GM23338 (cell line): ENCODE measurements around the gene UPK1B. TPM values are rescaled to one million over a fixed set of nuclear protein-coding genes. Genes with fewer than 3 reads are reported as not detected.

ENCODE experiments used
- ATAC-seq: fragments of 200-7000 bp; cut with Tn5 transposase; 3 replicates; pipeline ENCODE4 v1.9.1; 2020
- DNase-seq: peaks from one replicate; pipeline ENCODE4 v3.0.0-alpha.2; 2015; ENCODE audit warnings: low spot score
- H2AFZ ChIP-seq: fragments of 200-600 bp; sonication (generic); 2 replicates; pipeline ENCODE4 v1.8.0; 2016; ENCODE audit warnings: antibody characterized with exemption, mild to moderate bottlenecking, moderate library complexity
- H3F3A ChIP-seq: fragments of 200-600 bp; sonication (generic); replicated peaks from 2 replicates; pipeline ENCODE4 v1.8.0; 2017; ENCODE audit warnings: antibody characterized with exemption, mixed run types, low read depth
- H3K27ac ChIP-seq: fragments of 200-600 bp; sonication (generic); 2 replicates; pipeline ENCODE4 v1.6.1; 2016; ENCODE audit warnings: low read depth
- H3K27me3 ChIP-seq: fragments of 200-600 bp; sonication (generic); 2 replicates; pipeline ENCODE4 v1.8.0; 2016; ENCODE audit warnings: mild to moderate bottlenecking, mixed run types, moderate library complexity; ENCODE audit not compliant: insufficient read depth
- H3K36me3 ChIP-seq: fragments of 200-600 bp; sonication (generic); 2 replicates; pipeline ENCODE4 v1.8.0; 2016; ENCODE audit warnings: mild to moderate bottlenecking; ENCODE audit not compliant: insufficient read depth
- H3K4me1 ChIP-seq: fragments of 200-600 bp; sonication (generic); 2 replicates; pipeline ENCODE4 v1.8.0; 2016; ENCODE audit warnings: mild to moderate bottlenecking, moderate library complexity; ENCODE audit not compliant: insufficient read depth
- H3K4me2 ChIP-seq: fragments of 200-600 bp; sonication (generic); 2 replicates; pipeline ENCODE4 v1.7.1; 2017; ENCODE audit warnings: mixed run types
- H3K4me3 ChIP-seq: fragments of 200-600 bp; sonication (generic); 2 replicates; pipeline ENCODE4 v1.6.1; 2016; ENCODE audit warnings: mixed run types
- H3K79me2 ChIP-seq: fragments of 200-600 bp; sonication (generic); replicated peaks from 2 replicates; pipeline ENCODE4 v1.8.0; 2017; ENCODE audit warnings: mild to moderate bottlenecking; ENCODE audit not compliant: insufficient read depth
- H3K9me2 ChIP-seq: fragments of 200-600 bp; sonication (generic); 2 replicates; pipeline ENCODE4 v1.8.0; 2017; ENCODE audit not compliant: insufficient read depth
- H4K20me1 ChIP-seq: fragments of 200-600 bp; sonication (generic); replicated peaks from 2 replicates; pipeline ENCODE4 v1.8.0; 2017; ENCODE audit warnings: mild to moderate bottlenecking; ENCODE audit not compliant: insufficient read depth
- H3K27ac Mint-ChIP-seq: 2 replicates; pipeline ENCODE4 v1.8.0; 2020; ENCODE audit warnings: inconsistent platforms, mild to moderate bottlenecking, moderate library complexity, mixed read lengths
- H3K27me3 Mint-ChIP-seq: 3 replicates; pipeline ENCODE4 v1.8.0; 2022; ENCODE audit warnings: low read depth, mild to moderate bottlenecking, moderate library complexity, mixed read lengths, inconsistent platforms; ENCODE audit not compliant: insufficient read depth, poor library complexity
- H3K36me3 Mint-ChIP-seq: 3 replicates; pipeline ENCODE4 v1.8.0; 2021; ENCODE audit warnings: low read depth, mild to moderate bottlenecking, inconsistent platforms, moderate library complexity, mixed read lengths
- H3K4me1 Mint-ChIP-seq: 3 replicates; pipeline ENCODE4 v1.8.0; 2020; ENCODE audit warnings: mild to moderate bottlenecking, inconsistent platforms, mixed read lengths
- H3K4me3 Mint-ChIP-seq: 3 replicates; pipeline ENCODE4 v1.8.0; 2021; ENCODE audit warnings: moderate library complexity, mild to moderate bottlenecking, inconsistent platforms, mixed read lengths
- H3K9me3 Mint-ChIP-seq: 3 replicates; pipeline ENCODE4 v1.8.0; 2020; ENCODE audit warnings: moderate library complexity, mild to moderate bottlenecking, inconsistent platforms, mixed read lengths
- EZH2 ChIP-seq: fragments of 200-600 bp; sonication (generic); IDR thresholded peaks from one replicate; pipeline ENCODE4 v1.8.0; 2017; ENCODE audit warnings: antibody characterized with exemption, mild to moderate bottlenecking, low read depth; ENCODE audit not compliant: unreplicated experiment
- STAT1 ChIP-seq: IDR thresholded peaks from one replicate; pipeline ENCODE4 v1.6.1; 2016; ENCODE audit warnings: antibody characterized with exemption; ENCODE audit not compliant: unreplicated experiment
- polyA plus RNA-seq: library from polyadenylated mRNA; unstranded; fragments of >200 nt; fragmentation: Nextera tagmentation; extraction: Ambion mirVana; gene quantifications from 2 replicates; pipeline ENCODE4 v1.2.1, GENCODE V29; 2016
- total RNA-seq: library from RNA; depleted of rRNA; stranded (reverse); fragments of >200 nt; shearing (Covaris generic); gene quantifications from 2 replicates; pipeline ENCODE4 v1.2.3, GENCODE V29; 2014
- TF ChIP-seq, protein P1 (sequence below): fragments of 250-450 bp; sonication (Bioruptor Pico); IDR thresholded peaks from 2 replicates; pipeline ENCODE4 v1.5.0; 2020; ENCODE audit warnings: mild to moderate bottlenecking, moderate library complexity
- TF ChIP-seq, protein P2 (sequence below): IDR thresholded peaks from 2 replicates; pipeline ENCODE4 v1.6.1; 2016; ENCODE audit warnings: antibody characterized with exemption

UPK1B gene
- total and polyA plus RNA-seq, 2 experiments from 2014 or later: 0.39 to 0.66 TPM

DNA sequence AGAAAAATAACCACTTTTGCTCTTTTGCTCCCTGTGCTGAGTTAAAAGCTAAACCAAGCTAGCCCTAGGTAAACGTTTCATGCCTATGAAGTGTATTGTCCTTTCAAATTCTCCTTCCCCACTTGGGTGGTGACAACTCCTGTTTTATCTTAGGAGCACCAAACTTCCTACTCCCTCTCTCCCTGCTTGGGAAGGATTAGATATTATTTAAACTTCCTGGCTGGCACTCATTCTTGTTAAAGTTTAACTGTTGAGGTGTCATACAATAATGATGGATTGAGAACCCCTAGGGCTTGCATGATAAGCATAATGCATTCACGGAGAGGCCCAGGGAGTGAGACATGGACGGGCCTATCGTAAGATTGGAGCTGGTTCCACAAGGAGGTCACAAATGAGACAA, 37.8 kb downstream of the UPK1B start:
- Histone ChIP-seq H3K9me2 (no peaks in the 10 kb centered on the region), H3F3A (no peaks in the 10 kb centered on the region), H3K36me3 (peaks cover 45% of the 10 kb centered on the region), H3K4me1 (peaks cover 9% of the 10 kb centered on the region), H3K79me2 (no peaks in the 10 kb centered on the region), H4K20me1 (peaks cover 18% of the 10 kb centered on the region; the same call in 1 of the 2 replicates), H3K4me2 (no peak overlapping the region), H2AFZ (no peak overlapping the region), H3K27ac (no peak overlapping the region), H3K4me3 (no peak overlapping the region), H3K27me3 (no peaks in the 10 kb centered on the region)
- Mint-ChIP-seq H3K9me3 (no peaks in the 10 kb centered on the region), H3K4me1 (peaks cover 9% of the 10 kb centered on the region; the same call in 2 of the 3 replicates), H3K27me3 (no peaks in the 10 kb centered on the region), H3K27ac (no peak overlapping the region), H3K36me3 (peaks cover 48% of the 10 kb centered on the region), H3K4me3 (no peak overlapping the region)
- TF ChIP-seq, protein P1, sequence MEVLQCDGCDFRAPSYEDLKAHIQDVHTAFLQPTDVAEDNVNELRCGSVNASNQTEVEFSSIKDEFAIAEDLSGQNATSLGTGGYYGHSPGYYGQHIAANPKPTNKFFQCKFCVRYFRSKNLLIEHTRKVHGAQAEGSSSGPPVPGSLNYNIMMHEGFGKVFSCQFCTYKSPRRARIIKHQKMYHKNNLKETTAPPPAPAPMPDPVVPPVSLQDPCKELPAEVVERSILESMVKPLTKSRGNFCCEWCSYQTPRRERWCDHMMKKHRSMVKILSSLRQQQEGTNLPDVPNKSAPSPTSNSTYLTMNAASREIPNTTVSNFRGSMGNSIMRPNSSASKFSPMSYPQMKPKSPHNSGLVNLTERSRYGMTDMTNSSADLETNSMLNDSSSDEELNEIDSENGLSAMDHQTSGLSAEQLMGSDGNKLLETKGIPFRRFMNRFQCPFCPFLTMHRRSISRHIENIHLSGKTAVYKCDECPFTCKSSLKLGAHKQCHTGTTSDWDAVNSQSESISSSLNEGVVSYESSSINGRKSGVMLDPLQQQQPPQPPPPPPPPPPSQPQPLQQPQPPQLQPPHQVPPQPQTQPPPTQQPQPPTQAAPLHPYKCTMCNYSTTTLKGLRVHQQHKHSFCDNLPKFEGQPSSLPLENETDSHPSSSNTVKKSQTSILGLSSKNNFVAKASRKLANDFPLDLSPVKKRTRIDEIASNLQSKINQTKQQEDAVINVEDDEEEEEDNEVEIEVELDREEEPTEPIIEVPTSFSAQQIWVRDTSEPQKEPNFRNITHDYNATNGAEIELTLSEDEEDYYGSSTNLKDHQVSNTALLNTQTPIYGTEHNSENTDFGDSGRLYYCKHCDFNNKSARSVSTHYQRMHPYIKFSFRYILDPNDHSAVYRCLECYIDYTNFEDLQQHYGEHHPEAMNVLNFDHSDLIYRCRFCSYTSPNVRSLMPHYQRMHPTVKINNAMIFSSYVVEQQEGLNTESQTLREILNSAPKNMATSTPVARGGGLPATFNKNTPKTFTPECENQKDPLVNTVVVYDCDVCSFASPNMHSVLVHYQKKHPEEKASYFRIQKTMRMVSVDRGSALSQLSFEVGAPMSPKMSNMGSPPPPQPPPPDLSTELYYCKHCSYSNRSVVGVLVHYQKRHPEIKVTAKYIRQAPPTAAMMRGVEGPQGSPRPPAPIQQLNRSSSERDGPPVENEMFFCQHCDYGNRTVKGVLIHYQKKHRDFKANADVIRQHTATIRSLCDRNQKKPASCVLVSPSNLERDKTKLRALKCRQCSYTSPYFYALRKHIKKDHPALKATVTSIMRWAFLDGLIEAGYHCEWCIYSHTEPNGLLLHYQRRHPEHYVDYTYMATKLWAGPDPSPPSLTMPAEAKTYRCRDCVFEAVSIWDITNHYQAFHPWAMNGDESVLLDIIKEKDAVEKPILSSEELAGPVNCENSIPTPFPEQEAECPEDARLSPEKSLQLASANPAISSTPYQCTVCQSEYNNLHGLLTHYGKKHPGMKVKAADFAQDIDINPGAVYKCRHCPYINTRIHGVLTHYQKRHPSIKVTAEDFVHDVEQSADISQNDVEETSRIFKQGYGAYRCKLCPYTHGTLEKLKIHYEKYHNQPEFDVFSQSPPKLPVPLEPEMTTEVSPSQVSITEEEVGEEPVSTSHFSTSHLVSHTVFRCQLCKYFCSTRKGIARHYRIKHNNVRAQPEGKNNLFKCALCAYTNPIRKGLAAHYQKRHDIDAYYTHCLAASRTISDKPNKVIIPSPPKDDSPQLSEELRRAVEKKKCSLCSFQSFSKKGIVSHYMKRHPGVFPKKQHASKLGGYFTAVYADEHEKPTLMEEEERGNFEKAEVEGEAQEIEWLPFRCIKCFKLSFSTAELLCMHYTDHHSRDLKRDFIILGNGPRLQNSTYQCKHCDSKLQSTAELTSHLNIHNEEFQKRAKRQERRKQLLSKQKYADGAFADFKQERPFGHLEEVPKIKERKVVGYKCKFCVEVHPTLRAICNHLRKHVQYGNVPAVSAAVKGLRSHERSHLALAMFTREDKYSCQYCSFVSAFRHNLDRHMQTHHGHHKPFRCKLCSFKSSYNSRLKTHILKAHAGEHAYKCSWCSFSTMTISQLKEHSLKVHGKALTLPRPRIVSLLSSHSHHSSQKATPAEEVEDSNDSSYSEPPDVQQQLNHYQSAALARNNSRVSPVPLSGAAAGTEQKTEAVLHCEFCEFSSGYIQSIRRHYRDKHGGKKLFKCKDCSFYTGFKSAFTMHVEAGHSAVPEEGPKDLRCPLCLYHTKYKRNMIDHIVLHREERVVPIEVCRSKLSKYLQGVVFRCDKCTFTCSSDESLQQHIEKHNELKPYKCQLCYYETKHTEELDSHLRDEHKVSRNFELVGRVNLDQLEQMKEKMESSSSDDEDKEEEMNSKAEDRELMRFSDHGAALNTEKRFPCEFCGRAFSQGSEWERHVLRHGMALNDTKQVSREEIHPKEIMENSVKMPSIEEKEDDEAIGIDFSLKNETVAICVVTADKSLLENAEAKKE: no peak
- DNase-seq: no peak
- ATAC-seq: no peak

DNA sequence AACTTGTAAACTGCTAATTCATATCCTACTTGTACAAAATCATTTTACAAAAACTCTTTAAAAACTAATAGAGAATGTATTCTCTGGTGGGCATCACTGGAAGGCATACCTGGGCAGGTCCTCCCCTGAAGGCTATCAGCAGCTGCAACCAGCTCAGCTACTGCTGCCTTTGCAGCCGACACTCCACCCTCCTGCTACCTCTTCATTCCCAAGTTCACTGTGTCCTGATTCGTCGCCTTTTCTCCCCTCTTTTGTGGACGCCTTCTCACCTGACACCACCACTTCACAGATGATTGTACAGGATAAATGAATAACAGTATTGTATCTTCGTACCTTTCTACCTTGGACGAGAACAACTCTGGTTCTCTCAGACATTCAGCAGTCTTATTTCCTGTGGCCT, 38.4 kb downstream of the UPK1B start:
- H3K9me2 ChIP-seq: no peaks in the 10 kb centered on the region
- Mint-ChIP-seq H3K27me3 (no peaks in the 10 kb centered on the region), H3K4me3 (no peak overlapping the region), H3K9me3 (no peaks in the 10 kb centered on the region), H3K4me1 (peaks cover 9% of the 10 kb centered on the region; the same call in 2 of the 3 replicates), H3K36me3 (peaks cover 51% of the 10 kb centered on the region), H3K27ac (no peak overlapping the region; the same call in 1 of the 2 replicates)
- no peak overlapping the region for H3K27ac ChIP-seq
- H3K4me1 ChIP-seq: peaks cover 6% of the 10 kb centered on the region
- H3K36me3 ChIP-seq: peaks cover 51% of the 10 kb centered on the region
- no peaks in the 10 kb centered on the region for H3K27me3 ChIP-seq
- no peaks in the 10 kb centered on the region for H3F3A ChIP-seq
- no peak overlapping the region for H3K4me3 ChIP-seq
- H3K4me2 ChIP-seq: no peak overlapping the region
- no peaks in the 10 kb centered on the region for H3K79me2 ChIP-seq
- H2AFZ ChIP-seq: no peak overlapping the region
- ATAC-seq (no peak), DNase-seq (no peak)
- H4K20me1 ChIP-seq: peaks cover 18% of the 10 kb centered on the region; the same call in 1 of the 2 replicates
- no peak for TF ChIP-seq EZH2
- TF ChIP-seq, protein P2, sequence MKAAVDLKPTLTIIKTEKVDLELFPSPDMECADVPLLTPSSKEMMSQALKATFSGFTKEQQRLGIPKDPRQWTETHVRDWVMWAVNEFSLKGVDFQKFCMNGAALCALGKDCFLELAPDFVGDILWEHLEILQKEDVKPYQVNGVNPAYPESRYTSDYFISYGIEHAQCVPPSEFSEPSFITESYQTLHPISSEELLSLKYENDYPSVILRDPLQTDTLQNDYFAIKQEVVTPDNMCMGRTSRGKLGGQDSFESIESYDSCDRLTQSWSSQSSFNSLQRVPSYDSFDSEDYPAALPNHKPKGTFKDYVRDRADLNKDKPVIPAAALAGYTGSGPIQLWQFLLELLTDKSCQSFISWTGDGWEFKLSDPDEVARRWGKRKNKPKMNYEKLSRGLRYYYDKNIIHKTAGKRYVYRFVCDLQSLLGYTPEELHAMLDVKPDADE: no peak
- TF ChIP-seq STAT1: no peak
- TF ChIP-seq, protein P1: no peak
